GM12872 (cell line): ENCODE measurements around the gene NLGN1.

Experiments
- CTCF ChIP-seq: IDR thresholded peaks from 3 replicates; pipeline ENCODE4 v1.5.1; 2011; ENCODE audit warnings: low read depth, mild to moderate bottlenecking, low read length, moderate library complexity; ENCODE audit not compliant: insufficient read depth

NLGN1 gene

DNA sequence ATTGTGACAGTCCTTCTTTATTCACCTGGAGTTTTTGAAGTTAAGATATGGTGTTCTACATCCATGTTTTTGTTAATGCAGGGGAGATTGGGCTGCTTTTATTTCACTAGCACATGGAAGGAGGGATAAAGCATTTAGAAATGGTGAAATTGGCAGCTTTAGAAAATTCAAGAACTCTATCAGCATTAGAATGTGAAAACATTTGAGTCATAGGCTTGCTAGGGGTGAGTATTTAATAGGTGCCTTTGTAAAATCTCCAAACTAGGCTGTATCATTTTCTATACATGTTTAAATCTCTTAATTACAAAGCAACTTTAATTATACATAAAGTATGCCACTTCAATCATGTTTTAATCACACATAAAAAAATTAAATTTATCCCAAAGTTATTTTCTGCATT, 12.9 kb downstream of the NLGN1 start:
- TF ChIP-seq CTCF = no peak

DNA sequence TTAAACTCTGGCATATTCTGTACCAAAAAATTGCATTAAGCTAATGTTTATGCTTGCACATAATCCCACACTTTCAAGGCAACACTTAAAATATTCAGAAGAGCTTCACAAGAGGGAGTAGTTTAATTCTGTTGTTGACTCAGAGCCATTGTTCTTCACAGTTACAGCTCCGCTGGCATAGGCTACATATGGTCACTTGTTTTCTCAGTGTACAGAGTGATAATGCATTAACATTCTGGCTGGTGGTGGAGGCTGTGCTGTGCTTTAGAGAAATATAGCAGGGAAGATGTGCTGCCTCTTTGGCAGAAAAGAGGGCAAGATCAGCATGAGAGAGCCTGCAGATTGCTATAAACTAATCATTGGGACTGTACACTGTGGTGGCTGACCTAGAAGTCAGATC, 13.3 kb downstream of the NLGN1 start:
- TF ChIP-seq CTCF = no peak

- 0 out of 3 replicates have a peak, but pooled peaks have one; percentile 11 for TF ChIP-seq CTCF
These were observed 13.9 kb downstream of the NLGN1 start for GRCh38 chr3:173411375-173411973.

- TF ChIP-seq CTCF = no peak
These were observed 18.5 kb downstream of the NLGN1 start for GRCh38 chr3:173416070-173416469.

DNA sequence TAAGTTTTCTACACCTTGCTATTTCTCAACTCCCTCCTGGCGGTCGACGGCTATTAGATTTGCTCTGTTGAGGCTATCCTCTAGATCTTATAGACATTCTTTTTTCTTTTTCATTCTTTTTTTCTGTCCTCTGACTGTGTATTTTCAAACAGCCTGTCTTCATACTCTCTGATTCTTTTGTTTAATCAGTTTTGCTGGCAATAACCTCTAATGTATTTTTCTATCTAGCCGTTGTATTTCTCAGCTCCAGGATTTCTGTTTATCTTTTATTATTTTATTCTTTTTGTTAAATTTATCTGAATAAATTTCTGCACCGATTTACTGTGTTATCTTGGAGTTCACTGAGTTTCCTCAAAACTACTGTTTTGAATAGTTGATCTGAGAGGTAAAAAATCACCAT, 31.5 kb downstream of the NLGN1 start:
- TF ChIP-seq CTCF = no peak

GRCh38 chr3:173429527-173429926, 32.0 kb downstream of the NLGN1 start:
- no peak for TF ChIP-seq CTCF

DNA sequence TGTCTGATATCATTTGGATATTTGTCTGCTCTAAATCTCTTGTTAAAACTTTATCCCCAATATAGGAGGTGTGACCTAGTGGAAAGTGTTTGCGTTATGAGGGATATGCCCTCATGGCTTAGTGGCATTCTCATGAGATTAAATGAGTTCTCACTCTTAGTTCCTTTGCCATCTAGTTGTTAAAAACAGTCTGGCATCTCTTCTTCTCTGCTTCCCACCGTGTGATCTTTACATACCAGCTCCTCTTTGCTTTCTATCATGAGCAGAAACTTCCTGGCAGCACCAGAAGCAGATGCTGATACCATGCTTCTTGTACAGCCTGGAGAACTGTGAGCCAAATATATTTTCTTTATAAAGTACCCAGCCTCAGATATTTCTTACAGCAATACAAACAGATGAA, 33.0 kb downstream of the NLGN1 start:
- no peak for TF ChIP-seq CTCF
